PFSK-1 (cell line): ENCODE measurements around the gene THBD.

Experiments
- FOXP2 ChIP-seq: optimal IDR thresholded peaks from 2 replicates; pipeline ENCODE3; 2011; ENCODE audit warnings: borderline replicate concordance, control low read depth, inconsistent platforms; ENCODE audit not compliant: insufficient read depth; ENCODE audit errors: extremely low read length, extremely low read depth
- POLR2AphosphoS5 ChIP-seq: IDR thresholded peaks from 2 replicates; pipeline ENCODE4 v1.6.1; 2012; ENCODE audit warnings: low read depth, mild to moderate bottlenecking, control low read depth, low read length, moderate library complexity
- REST ChIP-seq, 2 experiments: IDR thresholded peaks; 2 replicates each; pipeline versions ENCODE4 v1.6.1 to v1.8.0; 2011 to 2012; ENCODE audit warnings: low read depth in 2 of 2, low read length in 2 of 2, control low read depth in 1 of 2, inconsistent platforms in 1 of 2, mild to moderate bottlenecking in 1 of 2, moderate library complexity in 1 of 2; ENCODE audit not compliant: insufficient read depth in 1 of 2
- SIN3A ChIP-seq: IDR thresholded peaks from 2 replicates; pipeline ENCODE4 v1.6.1; 2012; ENCODE audit warnings: mild to moderate bottlenecking, low read length, moderate library complexity, borderline replicate concordance; ENCODE audit not compliant: insufficient read depth
- TAF1 ChIP-seq: IDR thresholded peaks from 2 replicates; pipeline ENCODE4 v1.6.1; 2012; ENCODE audit warnings: low read length, control low read depth, borderline replicate concordance; ENCODE audit not compliant: insufficient read depth

THBD gene

GRCh38 chr20:23000232-23000947, 49.1 kb downstream of the THBD start:
- TF ChIP-seq TAF1 (no peak), REST (IDR thresholded peaks at IDR 0.05; ENCODE audit: insufficient read depth in 1 of 2, low read depth in 2 of 2, low read length in 2 of 2) (no peak), POLR2AphosphoS5 (no peak), SIN3A (no peak), FOXP2 (no peak)

DNA sequence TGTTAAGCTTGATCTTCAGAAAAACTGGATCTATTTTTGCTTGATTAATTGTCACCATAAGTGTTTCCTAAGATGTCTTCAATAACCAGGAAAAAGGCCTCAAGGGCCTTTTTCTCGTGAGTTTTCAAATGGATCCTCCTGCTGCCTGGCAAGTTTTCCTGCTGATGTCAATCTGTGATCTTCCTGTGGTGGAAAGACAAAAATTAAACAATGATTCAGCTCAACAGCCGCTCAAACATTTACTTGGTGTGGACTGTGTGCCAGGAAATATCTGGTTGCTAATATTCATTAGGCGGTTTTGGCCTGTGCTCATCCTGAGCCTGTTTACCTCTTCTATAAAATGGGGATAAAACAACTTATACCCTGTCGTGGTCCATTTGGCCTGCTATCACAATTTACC, 49.7 kb downstream of the THBD start:
- no peak for TF ChIP-seq SIN3A
- TF ChIP-seq TAF1: no peak

GRCh38 chr20:22998476-22998875, 51.0 kb downstream of the THBD start:
- TF ChIP-seq FOXP2 (no peak), REST (IDR thresholded peaks at IDR 0.05; ENCODE audit: insufficient read depth in 1 of 2, low read depth in 2 of 2, low read length in 2 of 2) (no peak), TAF1 (no peak), SIN3A (no peak)

DNA sequence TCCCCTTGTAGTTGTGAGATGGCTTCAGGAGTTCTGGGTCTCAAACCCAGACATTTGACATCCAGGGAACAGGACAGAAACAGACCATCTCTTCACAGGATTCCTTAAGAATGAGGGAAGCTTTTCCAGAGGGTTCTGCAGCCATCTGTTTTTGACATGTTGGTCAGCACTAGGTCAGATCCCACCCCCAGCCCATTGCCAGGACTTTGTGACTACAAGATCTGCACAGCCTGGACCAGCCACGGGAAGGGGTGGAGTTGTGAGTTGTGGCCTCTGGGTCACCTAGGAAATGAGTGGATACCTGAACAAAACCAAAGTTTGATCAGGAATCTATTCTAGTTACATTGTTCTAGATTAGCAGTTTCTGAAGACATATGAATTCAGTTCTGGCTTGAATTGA, 53.5 kb downstream of the THBD start:
- no peak for TF ChIP-seq POLR2AphosphoS5
- TF ChIP-seq REST (IDR thresholded peaks at IDR 0.05; ENCODE audit: insufficient read depth in 1 of 2, low read depth in 2 of 2, low read length in 2 of 2): no peak
- TF ChIP-seq FOXP2: no peak
- TF ChIP-seq TAF1: no peak
- no peak for TF ChIP-seq SIN3A
